Testis (tissue), 2 donors: Measurements from ENCODE around the gene NES.

Source experiments
- CTCF ChIP-seq, 3 experiments: fragments of 450-650 bp in 2 of 3; fragments of 200-600 bp in 1 of 3; sonication (generic) in 1 of 3; IDR thresholded peaks; one replicate each; pipeline ENCODE4 v1.5.1; 2016 to 2019; ENCODE audit warnings: antibody characterized with exemption in 3 of 3, mild to moderate bottlenecking in 2 of 3, moderate library complexity in 1 of 3
- POLR2A ChIP-seq: fragments of 450-650 bp; IDR thresholded peaks from one replicate; pipeline ENCODE4 v1.6.1; 2017; ENCODE audit warnings: antibody characterized with exemption, mild to moderate bottlenecking, moderate library complexity

DNA sequence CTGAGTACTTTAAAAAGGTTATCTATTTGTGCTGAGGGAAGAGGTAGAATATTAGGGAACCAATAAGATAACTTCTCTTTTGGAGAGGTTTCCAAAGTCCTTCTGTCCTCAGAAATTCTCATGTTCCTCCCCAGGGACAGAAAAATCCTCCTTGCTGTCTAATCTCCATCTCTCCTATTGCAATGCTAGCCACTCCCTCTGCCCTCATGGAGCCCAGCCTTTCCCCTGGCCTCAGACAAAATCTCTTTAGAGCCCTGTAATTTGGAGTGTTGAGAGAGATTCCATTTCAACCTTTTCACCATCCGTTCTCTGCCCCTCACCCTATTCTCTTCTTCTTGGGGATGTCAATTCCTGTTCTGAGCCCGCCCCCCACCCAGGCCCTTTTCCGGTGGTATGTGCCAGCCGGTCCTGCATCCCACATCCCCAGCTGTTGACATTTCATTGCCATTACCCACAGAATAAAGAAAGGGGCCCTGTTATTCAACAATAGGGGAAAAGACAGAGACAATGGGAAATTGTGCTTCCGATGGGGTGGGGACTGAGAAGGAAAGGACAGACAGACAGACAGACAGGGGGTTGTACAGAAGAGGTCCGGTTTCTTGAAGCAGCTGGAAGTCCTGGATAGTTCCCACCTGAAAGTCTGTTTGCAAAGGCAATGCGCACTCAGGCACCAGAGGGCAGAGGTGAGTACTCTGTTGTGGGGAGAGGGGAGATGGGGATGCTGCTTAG is 58.2 kb downstream of the NES start, which contains the start of gene HAPLN2:
- TF ChIP-seq CTCF (IDR thresholded peaks at IDR 0.05) = no peak
- no peak for TF ChIP-seq POLR2A
